Measurements from ENCODE around the gene NINJ2.
"Not testable (repeated sequence)": the region's sequence is repeated elsewhere in the genome, so short reads cannot be mapped to it uniquely, and the experiment has no call there.

NINJ2 gene

GRCh38 chr12:669576-669945, 6.3 kb upstream of the NINJ2 start:
- DNase-seq = no peak

- no peak for DNase-seq
Measured at GRCh38 chr12:668090-668481, 4.8 kb upstream of the NINJ2 start.

GRCh38 chr12:666766-667308, 3.6 kb upstream of the NINJ2 start:
- DNase-seq = no peak

- no peak for DNase-seq
Measured at GRCh38 chr12:666066-666465, 2.8 kb upstream of the NINJ2 start.

GRCh38 chr12:664779-665092, 1.5 kb upstream of the NINJ2 start:
- DNase-seq = no peak

GRCh38 chr12:664075-664778, 982 bp upstream of the NINJ2 start:
- no peak for DNase-seq

GRCh38 chr12:662566-663292, 516 bp downstream of the NINJ2 start:
- DNase-seq = no peak

- no peak for DNase-seq
Measured at GRCh38 chr12:661720-662486, 1.3 kb downstream of the NINJ2 start.

GRCh38 chr12:659090-659683, 4.1 kb downstream of the NINJ2 start:
- no peak for DNase-seq

GRCh38 chr12:650983-651382, 12.3 kb downstream of the NINJ2 start:
- DNase-seq = no peak

- no peak for DNase-seq
Measured at GRCh38 chr12:647385-648085, 15.7 kb downstream of the NINJ2 start.

- DNase-seq = no peak
Measured at GRCh38 chr12:646442-647384, 16.5 kb downstream of the NINJ2 start.

- no peak for DNase-seq
Measured at GRCh38 chr12:645563-646071, 17.6 kb downstream of the NINJ2 start.

GRCh38 chr12:644818-645552, 18.3 kb downstream of the NINJ2 start:
- no peak for DNase-seq

GRCh38 chr12:644303-644639, 19.0 kb downstream of the NINJ2 start:
- no peak for DNase-seq

GRCh38 chr12:643475-644302, 19.6 kb downstream of the NINJ2 start:
- no peak for DNase-seq

- peak; percentile 80 for DNase-seq
Measured at GRCh38 chr12:642633-643474, 20.4 kb downstream of the NINJ2 start.

GRCh38 chr12:641321-641720, 21.9 kb downstream of the NINJ2 start:
- not testable (repeated sequence) for DNase-seq

- DNase-seq = no peak
Measured at GRCh38 chr12:640773-641172, 22.5 kb downstream of the NINJ2 start.
